ENCODE data around the gene TAOK2.

- TF ChIP-seq CTCF (IDR thresholded peaks at IDR 0.05) = no peak
- TF ChIP-seq POLR2A (IDR thresholded peaks at IDR 0.05) = no peak
Measured at GRCh38 chr16:29968205-29968604, 5.5 kb upstream of the TAOK2 start.
